Cerebellar nuclear complex (tissue), 1 donor: ENCODE data around the gene SLC12A5.

Experiments
- DNase-seq, 2 experiments: peaks; one replicate each; lab custom pipeline; 2025; lab: John Stamatoyannopoulos, UW

The SLC12A5 gene

DNA sequence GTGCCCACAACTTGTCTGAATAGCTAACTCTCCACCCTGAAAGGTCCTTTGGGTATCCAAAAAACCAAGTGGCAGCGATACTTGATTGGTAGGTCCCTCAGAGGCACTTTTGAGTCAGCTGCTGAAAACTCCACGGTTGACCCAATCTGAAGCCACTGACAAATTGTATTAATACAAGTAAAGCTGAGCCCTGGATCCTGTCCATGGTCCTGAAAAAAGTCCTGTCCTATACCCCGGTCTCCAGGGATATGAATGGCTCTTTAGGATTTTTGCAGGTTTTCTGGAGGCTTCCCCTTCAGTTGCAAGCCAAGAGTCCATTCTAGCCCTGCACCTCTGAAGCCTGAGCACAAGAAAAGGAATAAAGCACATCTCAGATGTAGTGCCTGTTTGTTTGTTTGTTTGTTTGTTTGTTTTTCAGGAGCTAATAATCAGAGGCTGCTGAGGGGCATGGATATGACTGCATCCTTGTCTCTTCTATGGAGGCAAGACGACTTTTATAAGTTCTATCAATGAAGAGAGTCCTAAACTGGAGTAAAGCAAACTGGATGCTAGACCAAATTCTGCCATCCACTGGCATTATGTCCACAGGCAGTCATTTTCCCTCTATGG is 1.7 kb upstream of the SLC12A5 start:
- no peak for DNase-seq

GRCh38 chr20:46028110-46028509 is 905 bp upstream of the SLC12A5 start:
- DNase-seq, result no peak

DNA sequence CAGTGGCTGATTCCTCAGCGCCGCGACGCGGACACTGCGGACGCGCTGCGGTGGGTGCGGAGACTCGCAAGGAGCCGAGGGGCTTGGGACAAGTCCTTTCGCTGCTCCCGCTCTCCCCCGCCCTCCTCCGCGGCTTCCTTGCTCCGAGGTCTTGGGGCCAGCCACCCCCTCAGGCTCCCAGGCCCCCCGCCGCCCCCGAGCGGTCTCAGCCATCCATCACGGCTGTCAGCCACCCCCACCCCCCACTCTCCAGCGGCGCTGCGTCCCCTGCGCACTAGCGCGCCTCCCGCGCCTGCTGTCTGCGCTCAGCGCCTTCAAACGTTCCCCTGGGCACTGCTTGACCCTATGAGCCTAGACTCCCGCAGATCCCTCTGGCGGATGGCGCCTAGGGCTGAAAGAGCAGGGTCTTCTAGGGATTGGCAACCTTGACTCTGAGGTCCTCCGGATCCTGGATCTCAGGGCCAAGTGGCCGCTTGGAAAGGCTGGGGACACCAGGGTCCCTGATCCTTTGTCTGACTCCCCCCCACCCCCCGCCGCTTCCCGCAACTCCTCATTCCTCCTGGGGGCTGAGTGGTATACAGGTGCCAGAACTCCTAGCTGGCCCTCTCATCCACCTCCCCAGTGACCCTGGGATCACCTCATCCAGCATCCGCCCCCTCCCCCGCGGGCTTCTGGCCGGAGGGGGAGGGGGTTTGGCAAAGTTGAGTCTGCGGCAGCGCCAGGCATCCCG is 1.4 kb downstream of the SLC12A5 start:
- no peak for DNase-seq

DNA sequence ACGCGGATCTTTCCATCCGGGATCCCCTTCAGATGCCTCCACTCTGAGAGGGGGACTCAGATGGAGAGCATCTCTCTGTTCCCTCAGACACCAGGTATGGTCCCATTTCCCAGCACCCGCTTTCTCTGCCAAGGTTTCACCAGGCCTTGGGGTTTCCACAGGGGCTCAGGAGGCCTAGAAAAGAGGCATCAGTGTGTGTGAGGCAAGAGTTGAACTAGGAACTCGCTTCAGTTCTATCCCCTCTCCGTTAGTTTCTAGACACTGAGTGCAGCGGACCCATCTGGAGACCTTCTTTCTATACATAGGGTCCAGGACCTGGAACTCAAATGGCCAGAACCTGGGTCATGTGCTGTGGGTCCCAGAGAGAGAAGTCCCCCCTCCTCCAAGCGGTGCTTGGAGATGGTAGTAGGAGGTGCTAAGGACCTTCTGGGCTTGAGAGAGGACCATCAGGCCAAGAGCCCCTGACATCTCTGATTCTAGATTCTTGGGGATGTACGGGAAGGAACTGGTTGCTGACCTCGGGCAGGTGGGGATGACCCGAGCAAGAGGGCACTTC is 2.1 kb downstream of the SLC12A5 start:
- no peak for DNase-seq

DNA sequence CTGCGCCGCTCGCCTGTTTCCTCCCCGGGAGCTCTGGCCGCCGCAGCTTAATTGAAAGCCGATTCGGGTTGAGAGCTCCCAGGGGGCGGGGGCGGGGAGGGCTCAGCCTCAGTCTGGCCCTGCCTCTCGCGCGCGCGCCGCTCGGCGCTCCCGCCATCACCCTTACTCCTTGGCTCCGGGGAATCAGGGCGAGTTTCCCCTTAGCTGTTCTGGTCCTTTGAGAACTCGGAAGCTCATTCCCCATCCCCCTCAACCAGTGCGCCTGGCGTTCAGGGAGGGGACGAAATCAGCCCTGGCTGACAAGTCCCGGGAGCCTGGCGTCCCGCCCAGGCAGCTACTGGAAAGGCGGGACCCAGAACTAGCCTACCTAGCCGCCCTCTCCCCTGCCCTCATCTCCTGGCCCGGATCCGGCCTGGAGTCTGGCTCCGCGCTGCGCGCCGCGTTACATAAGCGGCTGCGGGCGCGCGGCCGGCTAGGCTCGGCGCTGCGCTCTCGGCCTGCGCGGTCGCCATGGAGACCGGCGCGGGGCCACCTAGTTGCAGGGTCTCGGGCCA is 2.8 kb downstream of the SLC12A5 start:
- peak; percentile 25 to 61 for DNase-seq

DNA sequence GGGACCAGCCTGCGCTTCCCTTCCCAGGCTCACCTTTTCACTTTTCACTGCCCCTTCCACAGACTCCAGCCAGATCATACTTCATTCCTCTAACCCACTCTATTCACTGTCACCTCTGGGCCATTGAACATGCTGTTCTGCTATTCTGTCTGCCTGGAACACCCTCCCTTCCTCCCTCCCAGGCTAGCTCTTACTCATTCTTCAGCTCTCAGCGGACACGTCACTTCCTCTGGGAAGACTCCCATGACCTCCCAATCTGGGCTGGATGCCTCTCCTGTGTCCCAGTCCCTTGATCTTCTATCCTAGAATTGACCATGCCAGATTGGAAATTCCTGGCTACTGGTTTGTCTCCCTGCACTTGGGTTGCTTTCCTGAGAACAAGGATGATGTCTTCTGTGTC is 5.0 kb downstream of the SLC12A5 start:
- DNase-seq, result no peak

GRCh38 chr20:46035253-46035652 is 6.2 kb downstream of the SLC12A5 start:
- DNase-seq, result no peak

GRCh38 chr20:46035713-46036112 is 6.7 kb downstream of the SLC12A5 start:
- no peak for DNase-seq

DNA sequence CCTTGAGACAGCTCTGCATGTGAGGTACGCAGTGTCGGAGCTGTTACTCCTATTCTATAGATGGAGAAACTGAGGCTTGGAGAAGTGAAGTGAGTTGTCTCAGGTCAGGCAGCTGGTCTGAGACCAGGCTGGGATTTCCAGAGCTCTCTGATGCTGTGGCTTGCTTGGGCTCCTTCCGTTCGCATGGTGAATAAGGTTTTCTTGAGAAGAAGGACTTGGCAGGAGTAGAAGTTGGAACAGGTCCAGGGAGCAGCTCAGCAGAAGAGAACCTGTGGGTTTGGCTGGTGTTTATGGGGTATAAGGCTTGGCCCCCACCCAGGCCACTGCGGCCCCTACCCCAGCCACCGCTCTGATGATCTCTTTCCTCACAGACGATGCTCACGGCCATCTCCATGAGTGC is 7.4 kb downstream of the SLC12A5 start:
- DNase-seq, result no peak

DNA sequence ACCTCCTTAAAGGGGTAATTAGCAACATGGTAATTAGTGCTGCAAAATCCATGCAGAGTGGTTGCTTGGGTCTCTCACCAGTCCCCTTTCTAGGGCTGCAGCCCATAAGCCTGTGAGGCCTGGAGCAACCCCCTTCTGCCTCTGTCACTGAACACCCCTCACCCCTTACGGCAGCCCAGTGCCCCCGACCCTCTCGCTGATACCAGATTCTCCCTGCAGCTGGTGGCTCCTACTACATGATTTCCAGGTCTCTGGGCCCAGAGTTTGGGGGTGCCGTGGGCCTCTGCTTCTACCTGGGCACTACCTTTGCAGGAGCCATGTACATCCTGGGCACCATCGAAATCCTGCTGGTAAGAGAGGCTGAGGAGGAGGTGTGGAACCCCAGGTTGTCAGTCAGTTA is 8.0 kb downstream of the SLC12A5 start:
- DNase-seq, result no peak

DNA sequence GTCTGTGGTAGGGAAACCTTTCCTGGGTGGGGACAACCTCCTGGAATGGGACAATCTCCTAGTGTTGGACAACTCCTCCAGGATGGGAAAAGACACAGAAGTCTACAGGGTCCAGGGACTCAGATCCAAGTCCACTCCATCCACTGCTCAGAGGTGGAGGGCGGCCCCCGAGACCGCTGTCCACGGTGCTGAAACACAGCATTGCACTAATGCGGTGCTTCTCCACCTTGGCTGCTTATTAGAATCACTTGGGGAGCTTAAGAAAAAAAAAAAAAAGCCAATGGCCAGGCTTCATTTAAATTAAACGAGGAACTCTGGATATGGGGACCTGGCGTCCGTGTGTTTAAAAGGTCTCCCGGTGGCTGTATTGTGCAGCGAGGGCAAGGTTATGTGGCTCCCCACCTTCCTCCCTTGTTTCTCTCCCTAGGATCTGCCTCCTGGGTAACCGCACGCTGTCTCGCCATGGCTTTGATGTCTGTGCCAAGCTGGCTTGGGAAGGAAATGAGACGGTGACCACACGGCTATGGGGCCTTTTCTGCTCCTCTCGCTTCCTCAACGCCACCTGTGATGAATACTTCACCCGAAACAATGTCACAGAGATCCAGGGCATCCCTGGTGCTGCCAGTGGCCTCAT is 12.0 kb downstream of the SLC12A5 start:
- DNase-seq, result no peak

DNA sequence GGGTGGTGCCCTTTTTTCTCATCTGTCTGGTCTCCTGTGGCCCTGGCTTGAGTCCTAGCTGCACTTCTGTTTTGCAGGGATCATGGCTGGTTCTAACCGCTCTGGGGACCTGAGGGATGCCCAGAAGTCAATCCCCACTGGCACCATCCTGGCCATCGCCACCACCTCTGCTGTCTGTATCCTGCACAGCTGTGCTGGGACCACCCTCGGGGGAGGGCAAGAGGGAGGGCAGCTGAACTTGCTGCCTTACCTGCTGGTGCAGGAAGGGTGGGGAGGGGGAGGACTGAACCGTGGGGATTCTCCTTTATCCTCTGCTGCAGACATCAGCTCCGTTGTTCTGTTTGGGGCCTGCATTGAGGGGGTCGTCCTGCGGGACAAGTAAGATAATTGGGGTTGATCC is 14.5 kb downstream of the SLC12A5 start:
- no peak for DNase-seq

DNA sequence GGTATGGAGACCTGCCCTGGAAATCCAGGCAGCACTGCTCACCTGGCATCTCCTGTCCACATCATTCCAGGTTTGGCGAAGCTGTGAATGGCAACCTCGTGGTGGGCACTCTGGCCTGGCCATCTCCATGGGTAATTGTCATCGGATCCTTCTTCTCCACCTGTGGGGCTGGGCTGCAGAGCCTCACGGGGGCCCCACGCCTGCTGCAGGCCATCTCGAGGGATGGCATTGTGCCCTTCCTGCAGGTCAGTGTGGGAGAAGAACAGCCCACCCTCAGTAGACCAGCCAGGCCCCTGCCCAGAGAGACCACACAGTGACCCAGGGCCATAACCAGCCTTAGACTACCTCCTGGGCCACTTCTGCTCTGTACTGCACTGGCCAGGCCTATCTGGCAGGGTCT is 15.9 kb downstream of the SLC12A5 start:
- DNase-seq, result no peak

- no peak for DNase-seq
These were observed 17.7 kb downstream of the SLC12A5 start for GRCh38 chr20:46046588-46047310.

DNA sequence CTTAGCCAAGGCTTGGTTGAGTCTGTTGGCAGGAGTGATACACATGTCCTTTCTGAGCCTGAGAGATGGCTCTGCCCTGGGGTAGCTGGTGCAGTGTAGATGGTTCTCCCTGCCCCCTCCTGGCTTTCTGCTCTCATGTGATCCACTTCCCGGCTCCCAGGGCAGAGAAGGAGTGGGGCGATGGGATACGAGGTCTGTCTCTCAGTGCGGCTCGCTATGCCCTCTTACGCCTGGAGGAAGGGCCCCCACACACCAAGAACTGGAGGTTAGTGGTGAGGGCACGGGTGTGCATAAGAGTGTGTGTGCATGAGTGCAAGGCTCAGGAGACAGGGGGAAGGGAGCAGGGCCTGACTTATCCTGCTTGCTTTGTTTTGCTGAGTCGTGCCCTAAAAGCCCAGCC is 18.8 kb downstream of the SLC12A5 start:
- DNase-seq, result no peak

DNA sequence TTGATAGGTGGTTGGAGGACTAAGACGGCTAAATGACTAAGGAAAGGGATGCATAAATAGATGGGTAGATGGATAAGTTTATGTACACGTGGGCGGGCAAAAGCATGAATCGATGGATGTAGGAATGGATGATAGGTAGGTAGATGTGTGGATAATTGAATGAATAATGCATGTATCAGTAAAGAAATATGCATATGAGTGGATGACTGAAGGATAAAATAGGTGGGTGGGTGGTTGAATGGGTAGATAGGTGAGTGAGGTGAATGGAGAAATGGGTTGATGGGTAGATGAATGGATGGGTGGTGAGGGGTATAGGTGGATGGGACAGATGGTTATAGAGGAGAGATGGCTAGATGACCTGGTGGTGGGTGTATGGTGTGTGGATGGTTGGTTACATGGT is 20.2 kb downstream of the SLC12A5 start:
- no peak for DNase-seq

DNA sequence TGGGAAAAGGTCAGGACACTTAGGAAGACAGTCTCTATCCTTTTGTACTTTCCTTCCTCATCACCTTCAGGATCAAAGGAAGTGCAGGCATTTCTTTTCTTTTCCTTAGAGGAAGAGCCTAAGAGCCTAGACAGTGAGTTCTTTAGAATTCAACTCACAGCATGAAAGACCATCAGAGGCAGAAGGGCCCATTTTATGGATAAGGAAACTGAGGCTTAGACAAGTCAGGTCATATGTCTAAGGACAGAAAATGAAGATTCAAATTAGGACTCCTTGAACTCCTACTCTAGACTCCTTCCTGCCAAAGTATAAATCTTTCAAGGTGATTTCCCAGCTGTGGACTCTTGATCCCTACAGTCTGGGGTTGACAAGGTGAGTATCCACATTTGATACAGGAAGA is 20.8 kb downstream of the SLC12A5 start:
- no peak for DNase-seq

GRCh38 chr20:46050444-46050843 is 21.4 kb downstream of the SLC12A5 start:
- no peak for DNase-seq

DNA sequence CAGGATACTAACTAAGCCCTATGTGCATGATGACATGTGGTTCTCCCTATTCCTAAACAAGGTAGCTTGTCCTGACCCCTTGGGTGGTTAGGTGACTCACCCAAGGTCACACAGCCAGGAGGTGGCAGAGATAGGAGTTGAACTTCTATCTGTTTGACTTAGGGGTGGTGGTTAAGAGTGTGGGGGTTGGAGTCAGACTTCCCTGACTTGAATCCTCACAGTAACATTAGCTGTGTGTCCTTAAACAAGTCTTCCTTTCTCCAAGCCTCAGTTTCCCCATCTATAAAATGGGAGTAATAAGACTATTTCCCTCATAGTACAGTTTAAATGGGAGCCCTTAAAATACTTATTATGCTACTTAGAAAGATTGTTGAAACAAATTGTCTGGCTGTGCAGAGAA is 21.9 kb downstream of the SLC12A5 start:
- DNase-seq, result no peak

DNA sequence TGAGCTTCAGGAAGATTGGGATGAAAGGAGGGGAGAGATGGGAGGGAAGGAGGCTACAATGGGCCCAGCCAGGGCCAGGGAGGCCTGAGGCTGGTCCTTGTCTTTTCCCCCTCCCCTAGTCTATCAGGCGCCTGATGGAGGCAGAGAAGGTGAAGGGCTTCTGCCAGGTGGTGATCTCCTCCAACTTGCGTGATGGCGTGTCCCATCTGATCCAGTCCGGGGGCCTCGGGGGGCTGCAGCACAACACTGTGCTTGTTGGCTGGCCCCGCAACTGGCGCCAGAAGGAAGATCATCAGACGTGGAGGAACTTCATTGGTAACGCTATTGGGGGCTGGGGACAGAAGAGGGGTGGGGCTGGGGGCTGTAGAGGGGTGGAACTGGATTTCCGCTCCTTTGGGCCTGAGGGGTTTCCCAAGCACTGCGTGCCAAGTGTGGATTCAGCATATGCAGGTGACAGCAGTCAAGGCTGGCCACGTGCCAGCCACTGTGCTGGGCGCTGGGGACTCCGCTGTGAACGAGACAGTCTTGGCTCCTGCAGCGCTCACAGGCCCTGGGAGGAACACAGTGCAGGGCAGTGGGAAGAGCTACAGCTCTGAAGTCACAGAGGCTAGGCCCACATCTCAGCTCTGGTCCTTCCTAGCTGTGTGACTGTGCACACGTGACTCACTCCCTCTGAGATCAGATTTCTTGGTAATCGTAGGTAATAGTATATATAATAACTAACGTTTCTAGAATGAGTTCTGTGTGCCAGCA is 22.7 kb downstream of the SLC12A5 start:
- DNase-seq, result no peak

DNA sequence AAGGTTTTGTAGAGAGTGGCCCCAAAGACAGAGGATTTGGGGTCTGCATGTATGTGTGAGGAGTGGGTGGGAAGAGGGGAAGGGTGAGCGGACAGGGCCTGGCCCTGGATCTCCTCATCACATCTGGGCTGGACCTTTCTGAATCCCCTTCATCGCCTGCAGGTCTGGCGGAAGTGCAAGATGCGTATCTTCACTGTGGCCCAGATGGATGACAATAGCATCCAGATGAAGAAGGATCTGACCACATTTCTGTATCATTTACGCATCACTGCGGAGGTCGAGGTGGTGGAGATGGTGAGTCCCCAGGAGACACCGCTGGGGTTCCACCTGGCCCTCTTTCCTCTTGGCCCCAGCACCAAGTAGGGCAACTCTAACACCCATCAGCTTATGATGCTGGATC is 24.4 kb downstream of the SLC12A5 start:
- no peak for DNase-seq

- DNase-seq, result no peak
These were observed 25.6 kb downstream of the SLC12A5 start for GRCh38 chr20:46054606-46055005.
